CD4-positive, alpha-beta T cell (primary cell): ENCODE data around the gene MAN2A1. TPM values are rescaled to one million over a fixed set of nuclear protein-coding genes. Genes with fewer than 3 reads are reported as not detected.

Source experiments
- ATAC-seq: fragments of 200-7000 bp; cut with Tn5 transposase; one replicate; pipeline ENCODE4 v1.10.0; 2022; ENCODE audit warnings: mild to moderate bottlenecking; ENCODE audit not compliant: poor library complexity
- CTCF ChIA-PET: fragments of 350-600 bp; sonication (Branson Sonifier 250); formaldehyde crosslinking; loops from one replicate; lab custom pipeline; 2021; ENCODE audit warnings: antibody characterized with exemption, inconsistent platforms; lab: Charles Lee
- POLR2A ChIA-PET: fragments of 350-600 bp; sonication (Branson Sonifier 250); formaldehyde crosslinking; loops from one replicate; lab custom pipeline; 2021; ENCODE audit warnings: antibody characterized with exemption, inconsistent platforms; lab: Charles Lee
- DNase-seq, 14 experiments: peaks; one replicate each; pipeline ENCODE4 v3.0.0-alpha.2; 2013 to 2020; ENCODE audit warnings: mixed read lengths in 2 of 14
- H3K27ac ChIP-seq, 2 donors: one replicate each; pipeline versions ENCODE4 v1.5.1 to v1.7.0; 2013; ENCODE audit warnings: low read length in 2 of 2, low read depth in 1 of 2, mild to moderate bottlenecking in 1 of 2
- H3K27me3 ChIP-seq, 2 experiments: 1 replicate in 1 of 2; 2 replicates in 1 of 2; pipeline versions ENCODE4 v1.6.1 to v1.7.0; 2013; ENCODE audit warnings: low read length in 2 of 2, control low read depth in 1 of 2, mild to moderate bottlenecking in 1 of 2, moderate library complexity in 1 of 2; ENCODE audit not compliant: insufficient read depth in 2 of 2, control insufficient read depth in 1 of 2
- H3K36me3 ChIP-seq: one replicate; pipeline ENCODE4 v1.6.1; 2013; ENCODE audit warnings: low read length, control low read depth; ENCODE audit not compliant: insufficient read depth
- H3K4me1 ChIP-seq: one replicate; pipeline ENCODE4 v1.6.1; 2013; ENCODE audit warnings: low read length, control low read depth; ENCODE audit not compliant: insufficient read depth
- H3K4me3 ChIP-seq: one replicate; pipeline ENCODE4 v1.5.1; 2013; ENCODE audit warnings: mild to moderate bottlenecking, low read length, moderate library complexity
- H3K9me3 ChIP-seq, 2 experiments: 1 replicate in 1 of 2; 2 replicates in 1 of 2; pipeline versions ENCODE4 v1.6.1 to v1.7.0; 2013; ENCODE audit warnings: low read length in 2 of 2, mild to moderate bottlenecking in 2 of 2, control low read depth in 1 of 2, moderate library complexity in 1 of 2; ENCODE audit not compliant: control insufficient read depth in 1 of 2, insufficient read depth in 1 of 2
- H3K27ac Mint-ChIP-seq: one replicate; pipeline ENCODE4 v1.8.0; 2020; ENCODE audit warnings: mixed read lengths
- H3K27me3 Mint-ChIP-seq: one replicate; pipeline ENCODE4 v1.8.0; 2021; ENCODE audit warnings: mixed read lengths
- H3K36me3 Mint-ChIP-seq: one replicate; pipeline ENCODE4 v1.8.0; 2021; ENCODE audit warnings: low read depth, mixed read lengths
- H3K4me1 Mint-ChIP-seq: one replicate; pipeline ENCODE4 v1.8.0; 2021; ENCODE audit warnings: low read depth, mixed read lengths
- H3K4me3 Mint-ChIP-seq: one replicate; pipeline ENCODE4 v1.8.0; 2020; ENCODE audit warnings: mild to moderate bottlenecking, mixed read lengths
- H3K9me3 Mint-ChIP-seq: one replicate; pipeline ENCODE4 v1.8.0; 2020; ENCODE audit warnings: mixed read lengths
- intact Hi-C, 2 experiments: fragments of 100-400 bp; cut with DNase I in 1 of 2; cut with micrococcal nuclease in 1 of 2; formaldehyde crosslinking; loops; one replicate each; pipeline versions ENCODE4 v1.15.1 to v1.9.0; 2023 to 2025; cut with DNase I, micrococcal nuclease
- total RNA-seq, 174 experiments: library from RNA in 2 of 174; stranded (reverse) in 2 of 174; gene quantifications; one replicate each; pipeline ENCODE4 v1.2.3 and lab custom pipeline; 2021 to 2026
- TF ChIP-seq, protein P1 (sequence below): fragments of 200-600 bp; IDR thresholded peaks from one replicate; pipeline ENCODE4 v1.8.0; 2022; ENCODE audit warnings: antibody characterized with exemption, mild to moderate bottlenecking

Gene MAN2A1
- total RNA-seq, 2 experiments from 2014 or later: 50.6 to 52.7 TPM

DNA sequence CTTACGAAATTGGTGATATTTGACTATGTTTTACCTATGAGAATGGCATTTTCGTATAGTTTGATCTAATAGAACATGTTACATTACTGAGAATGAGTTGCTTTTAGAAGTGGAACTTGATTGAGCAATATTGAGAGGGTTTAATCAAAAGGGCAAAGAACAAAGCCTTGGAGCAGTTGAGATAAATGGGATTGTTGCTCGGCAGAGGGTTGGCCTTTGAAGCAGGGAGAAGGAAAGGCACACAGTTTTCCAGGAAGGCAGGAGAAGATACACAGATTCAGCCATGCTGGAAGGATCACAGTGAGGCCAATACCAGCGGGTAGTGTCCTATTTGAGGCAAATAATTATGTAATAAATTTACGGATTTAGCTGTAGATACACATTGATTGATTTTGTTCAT, 19.5 kb downstream of the MAN2A1 start:
- H3K9me3 Mint-ChIP-seq: no peaks in the 10 kb centered on the region
- no peak overlapping the region for H3K27ac Mint-ChIP-seq
- Histone ChIP-seq H3K27me3 (no peaks in the 10 kb centered on the region), H3K4me1 (peaks cover 27% of the 10 kb centered on the region), H3K36me3 (peaks cover 13% of the 10 kb centered on the region), H3K9me3 (no peaks in the 10 kb centered on the region), H3K27ac (no peak overlapping the region), H3K4me3 (no peak overlapping the region)
- DNase-seq (no peak), ATAC-seq (no peak)
- intact Hi-C loops: no loop called here
- H3K4me1 Mint-ChIP-seq: peaks cover 88% of the 10 kb centered on the region
- CTCF ChIA-PET: no interaction called here
- H3K4me3 Mint-ChIP-seq: no peak overlapping the region
- no peaks in the 10 kb centered on the region for H3K27me3 Mint-ChIP-seq
- TF ChIP-seq, protein P1, sequence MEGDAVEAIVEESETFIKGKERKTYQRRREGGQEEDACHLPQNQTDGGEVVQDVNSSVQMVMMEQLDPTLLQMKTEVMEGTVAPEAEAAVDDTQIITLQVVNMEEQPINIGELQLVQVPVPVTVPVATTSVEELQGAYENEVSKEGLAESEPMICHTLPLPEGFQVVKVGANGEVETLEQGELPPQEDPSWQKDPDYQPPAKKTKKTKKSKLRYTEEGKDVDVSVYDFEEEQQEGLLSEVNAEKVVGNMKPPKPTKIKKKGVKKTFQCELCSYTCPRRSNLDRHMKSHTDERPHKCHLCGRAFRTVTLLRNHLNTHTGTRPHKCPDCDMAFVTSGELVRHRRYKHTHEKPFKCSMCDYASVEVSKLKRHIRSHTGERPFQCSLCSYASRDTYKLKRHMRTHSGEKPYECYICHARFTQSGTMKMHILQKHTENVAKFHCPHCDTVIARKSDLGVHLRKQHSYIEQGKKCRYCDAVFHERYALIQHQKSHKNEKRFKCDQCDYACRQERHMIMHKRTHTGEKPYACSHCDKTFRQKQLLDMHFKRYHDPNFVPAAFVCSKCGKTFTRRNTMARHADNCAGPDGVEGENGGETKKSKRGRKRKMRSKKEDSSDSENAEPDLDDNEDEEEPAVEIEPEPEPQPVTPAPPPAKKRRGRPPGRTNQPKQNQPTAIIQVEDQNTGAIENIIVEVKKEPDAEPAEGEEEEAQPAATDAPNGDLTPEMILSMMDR: no peak
- peaks cover 36% of the 10 kb centered on the region for H3K36me3 Mint-ChIP-seq
- POLR2A ChIA-PET: interaction anchor here (0.6 kb wide), 1 partner anchor 957 kb away, joined by 3 read pairs; no protein-coding TSS in a partner anchor

DNA sequence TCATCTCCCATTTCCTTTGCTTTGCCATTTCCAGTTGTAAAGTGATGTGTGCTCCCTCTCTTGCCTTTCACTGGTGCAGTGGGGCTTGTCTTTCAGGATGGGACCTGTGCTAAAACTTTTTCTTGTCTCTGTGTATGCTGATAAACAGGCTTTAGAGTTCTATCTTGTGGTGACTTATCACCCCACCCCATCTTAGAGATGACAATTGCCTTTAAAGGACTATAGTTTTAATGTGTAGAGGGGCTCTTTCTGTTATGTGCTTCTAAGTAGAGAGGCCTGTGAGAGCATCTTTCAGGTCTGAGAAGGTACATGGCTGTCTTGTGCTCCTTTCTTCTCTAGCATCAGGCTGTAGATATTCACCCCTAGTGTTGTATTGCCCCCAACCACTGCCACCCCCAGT, 21.9 kb downstream of the MAN2A1 start:
- Mint-ChIP-seq H3K4me3 (peak overlapping the region; percentile 38), H3K36me3 (peaks cover 40% of the 10 kb centered on the region), H3K9me3 (no peaks in the 10 kb centered on the region), H3K27ac (no peak overlapping the region), H3K4me1 (peaks cover 77% of the 10 kb centered on the region), H3K27me3 (no peaks in the 10 kb centered on the region)
- no peaks in the 10 kb centered on the region for H3K27me3 ChIP-seq
- intact Hi-C loops: no loop called here
- DNase-seq: no peak
- H3K9me3 ChIP-seq: no peaks in the 10 kb centered on the region
- H3K4me1 ChIP-seq: peaks cover 18% of the 10 kb centered on the region
- CTCF ChIA-PET: no interaction called here
- peak; percentile 26 for ATAC-seq
- no peak overlapping the region for H3K4me3 ChIP-seq
- POLR2A ChIA-PET: no interaction called here
- H3K27ac ChIP-seq: no peak overlapping the region
- TF ChIP-seq, protein P1: no peak
- H3K36me3 ChIP-seq: peaks cover 22% of the 10 kb centered on the region

DNA sequence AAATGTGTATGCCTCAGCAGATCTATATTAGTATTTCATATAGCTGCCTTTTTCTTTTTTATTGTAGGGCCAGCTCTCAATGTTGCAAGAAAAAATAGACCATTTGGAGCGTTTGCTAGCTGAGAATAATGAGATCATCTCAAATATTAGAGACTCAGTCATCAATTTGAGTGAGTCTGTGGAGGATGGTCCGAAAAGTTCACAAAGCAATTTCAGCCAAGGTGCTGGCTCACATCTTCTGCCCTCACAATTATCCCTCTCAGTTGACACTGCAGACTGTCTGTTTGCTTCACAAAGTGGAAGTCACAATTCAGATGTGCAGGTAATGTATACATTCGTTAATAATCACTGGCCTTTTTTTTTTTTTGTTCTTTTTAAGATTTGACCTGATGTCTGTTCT, 23.7 kb downstream of the MAN2A1 start:
- ChIA-PET CTCF (interaction anchor here (0.7 kb wide), 1 partner anchor 96 kb away, joined by 3 read pairs; no protein-coding TSS in a partner anchor), POLR2A (no interaction called here)
- H3K27me3 ChIP-seq: no peaks in the 10 kb centered on the region
- DNase-seq (no peak), ATAC-seq (no peak)
- H3K36me3 Mint-ChIP-seq: peaks cover 50% of the 10 kb centered on the region
- H3K27ac Mint-ChIP-seq: peak overlapping the region; percentile 50
- no peak overlapping the region for H3K4me3 Mint-ChIP-seq
- intact Hi-C loops: no loop called here
- H3K9me3 ChIP-seq: no peaks in the 10 kb centered on the region
- peaks cover 77% of the 10 kb centered on the region for H3K4me1 Mint-ChIP-seq
- H3K9me3 Mint-ChIP-seq: no peaks in the 10 kb centered on the region
- H3K36me3 ChIP-seq: peaks cover 39% of the 10 kb centered on the region
- H3K4me1 ChIP-seq: peaks cover 8% of the 10 kb centered on the region
- H3K27me3 Mint-ChIP-seq: no peaks in the 10 kb centered on the region
- TF ChIP-seq, protein P1: no peak
- no peak overlapping the region for H3K4me3 ChIP-seq
- H3K27ac ChIP-seq: no peak overlapping the region
